ENCODE data around the gene PLXDC2.
"Not testable (repeated sequence)": the region's sequence is repeated elsewhere in the genome, so short reads cannot be mapped to it uniquely, and the experiment has no call there.

Gene PLXDC2

DNA sequence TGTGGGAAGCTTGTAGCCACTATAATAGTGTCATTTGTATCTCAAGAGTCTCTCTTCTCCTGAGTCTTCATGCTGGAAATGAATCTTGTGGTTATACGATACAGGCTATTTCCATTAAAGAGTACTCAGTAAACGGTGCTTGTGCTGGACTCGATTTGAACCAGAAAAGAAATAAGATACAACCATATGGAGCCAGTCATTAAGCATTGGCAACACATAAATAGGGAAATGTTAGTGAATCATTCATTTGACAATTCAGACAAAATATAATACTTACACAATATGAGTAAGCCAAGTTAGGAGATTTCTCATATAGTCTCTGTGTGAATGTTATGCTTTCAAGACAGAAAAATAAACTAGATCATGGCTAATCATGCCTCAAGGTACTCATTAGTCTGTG is 356.8 kb downstream of the PLXDC2 start:
- DNase-seq (ENCODE audit: low read depth in 2 of 2, low spot score in 1 of 2), result no peak

DNA sequence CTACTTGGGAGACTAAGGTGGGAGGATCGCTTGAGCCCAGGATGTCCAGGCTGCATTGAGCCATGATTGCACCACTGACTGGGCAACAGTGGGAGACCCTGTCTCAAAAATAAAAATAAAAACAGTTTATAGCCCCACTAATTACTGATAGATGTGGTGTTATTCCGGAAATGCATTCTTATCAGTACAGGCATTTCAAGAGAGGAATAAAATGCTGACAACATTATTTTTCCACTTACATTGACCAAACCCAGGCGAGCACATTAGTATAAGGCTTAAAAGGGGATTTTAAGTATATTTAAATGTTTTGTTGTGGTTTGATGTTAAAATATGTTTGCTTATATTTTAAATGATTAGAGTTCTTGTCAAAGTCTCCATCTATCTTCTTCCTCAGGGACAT is 359.5 kb downstream of the PLXDC2 start:
- DNase-seq (ENCODE audit: low read depth in 2 of 2, low spot score in 1 of 2), result no peak

DNA sequence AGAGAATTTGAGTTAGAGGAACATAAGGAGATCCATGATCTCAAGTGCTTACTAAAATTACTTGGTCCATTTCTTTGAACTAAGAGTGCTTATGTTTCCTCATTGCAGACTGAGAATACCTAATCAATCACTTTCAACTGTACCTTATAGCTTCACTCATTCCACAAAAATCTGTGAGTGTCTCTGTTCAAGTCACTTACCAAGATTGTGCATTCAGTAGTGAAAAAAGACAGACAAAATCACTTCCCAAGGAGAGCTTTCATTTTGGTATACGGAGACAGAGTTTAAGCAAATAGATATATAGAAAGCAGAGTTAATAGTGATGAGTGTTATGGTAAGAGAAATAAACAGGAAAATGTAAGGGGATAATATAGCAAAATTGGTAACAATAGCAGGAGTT is 364.5 kb downstream of the PLXDC2 start:
- no peak for DNase-seq (ENCODE audit: low read depth in 2 of 2, low spot score in 1 of 2)

DNA sequence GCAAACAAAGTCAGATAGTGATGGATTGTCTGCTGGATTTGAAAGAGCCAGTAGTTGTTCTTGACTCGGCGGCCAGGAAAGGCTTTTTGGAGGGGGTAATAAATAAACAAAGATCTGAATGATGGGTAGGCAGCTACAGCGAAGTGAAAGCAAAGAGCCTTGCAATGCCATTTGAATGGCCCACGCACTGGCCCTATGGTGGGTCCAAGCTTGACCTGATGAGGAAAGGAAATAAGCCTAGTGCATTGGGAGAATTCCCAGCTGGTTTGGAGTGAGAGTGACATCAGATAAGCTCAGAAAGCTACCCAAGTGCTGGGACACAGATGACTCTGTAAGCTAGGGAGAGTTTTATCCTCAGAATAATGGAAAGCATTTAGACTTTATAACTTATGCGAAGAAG is 365.2 kb downstream of the PLXDC2 start:
- DNase-seq (ENCODE audit: low read depth in 2 of 2, low spot score in 1 of 2), result no peak

DNA sequence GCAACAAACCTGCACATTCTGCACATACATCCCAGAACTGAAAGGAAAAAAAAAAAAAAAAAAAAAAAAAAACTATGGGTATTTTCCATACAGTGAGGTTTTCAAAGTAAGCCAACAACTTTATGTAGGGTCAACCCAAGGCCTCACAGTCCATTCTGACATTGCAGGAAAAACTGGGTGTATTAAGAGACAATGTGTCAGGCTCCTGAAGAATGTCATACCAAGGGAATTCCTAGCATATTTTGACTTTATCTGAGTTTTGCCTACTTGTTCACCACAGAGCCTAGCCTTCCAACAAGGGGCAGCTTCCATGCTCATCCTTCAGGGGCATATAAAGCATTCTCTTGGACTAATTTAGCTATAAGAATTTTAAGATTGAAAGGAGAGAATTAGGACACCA is 368.9 kb downstream of the PLXDC2 start:
- no peak for DNase-seq (ENCODE audit: low read depth in 2 of 2, low spot score in 1 of 2)

DNA sequence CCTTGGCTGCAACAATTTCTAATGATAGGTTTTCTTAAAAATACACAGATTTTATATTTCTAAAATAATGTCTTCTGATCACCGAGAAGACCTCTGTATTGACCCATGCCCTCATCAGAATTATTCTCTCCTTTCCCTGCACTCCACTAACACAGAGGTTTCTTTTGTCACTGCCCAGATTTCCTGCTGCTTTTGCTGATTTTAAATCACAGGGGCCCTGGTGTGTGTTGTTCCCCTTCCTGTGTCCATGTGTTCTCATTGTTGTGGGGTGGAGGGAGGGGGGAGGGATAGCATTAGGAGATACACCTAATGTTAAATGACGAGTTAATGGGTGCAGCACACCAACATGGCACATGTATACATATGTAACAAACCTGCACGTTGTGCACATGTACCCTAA is 375.2 kb downstream of the PLXDC2 start:
- DNase-seq (ENCODE audit: low read depth in 2 of 2, low spot score in 1 of 2), result not testable (repeated sequence)

DNA sequence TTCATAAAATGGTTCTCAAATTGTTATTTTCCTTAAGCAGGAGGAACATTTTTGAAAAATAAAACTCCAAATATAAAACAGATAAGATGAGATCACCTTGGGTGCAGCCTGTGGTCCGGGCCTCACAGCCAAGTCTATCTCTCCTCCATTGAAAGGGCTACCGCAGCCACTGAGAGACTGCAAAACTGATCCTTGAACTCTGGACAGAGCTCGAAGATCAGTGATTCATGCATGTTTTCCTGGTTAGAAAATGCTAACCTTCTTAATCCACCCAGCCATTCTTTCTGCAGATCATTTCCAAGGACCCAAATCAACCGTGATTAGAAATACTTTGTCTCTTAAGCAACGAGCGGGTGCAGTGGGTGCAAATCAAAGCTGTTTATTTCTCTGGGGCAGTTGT is 378.8 kb downstream of the PLXDC2 start:
- no peak for DNase-seq (ENCODE audit: low read depth in 2 of 2, low spot score in 1 of 2)

DNA sequence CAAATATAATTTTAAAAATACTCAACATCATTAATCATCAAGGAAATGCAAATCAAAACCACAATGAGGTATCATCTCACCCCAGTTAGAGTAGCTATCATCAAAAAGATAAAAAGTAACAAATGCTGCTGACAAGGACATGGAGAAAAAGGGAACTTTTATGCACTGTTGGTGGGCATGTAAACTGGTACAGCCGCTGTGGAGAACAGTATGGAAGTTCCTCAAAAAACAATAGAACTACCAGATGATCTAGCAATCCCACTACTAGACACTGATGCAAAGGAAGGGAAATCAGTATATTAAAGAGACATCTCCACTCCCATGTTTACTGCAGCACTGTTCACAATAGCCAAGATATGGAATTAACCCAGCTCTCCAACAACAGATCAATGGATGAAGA is 384.5 kb downstream of the PLXDC2 start:
- no peak for DNase-seq (ENCODE audit: low read depth in 2 of 2, low spot score in 1 of 2)

DNA sequence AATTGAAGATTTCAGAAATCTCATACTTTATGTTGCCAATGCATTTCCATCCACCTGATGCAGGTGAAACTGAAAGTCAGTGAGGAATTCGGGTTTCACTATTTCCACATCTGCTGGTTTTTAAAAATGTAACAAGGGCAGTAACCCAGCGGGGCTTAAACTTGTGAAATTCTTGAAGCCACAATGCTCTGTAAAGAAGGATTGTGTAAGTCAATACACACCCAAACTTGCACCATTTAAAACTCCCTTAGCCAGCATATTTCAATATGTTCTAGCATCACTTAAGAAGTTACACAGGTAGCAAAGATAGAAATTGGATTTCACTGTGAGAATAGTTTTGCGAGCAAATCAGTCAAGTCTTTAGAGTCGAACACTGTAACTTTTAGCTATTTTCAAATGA is 386.1 kb downstream of the PLXDC2 start:
- no peak for DNase-seq (ENCODE audit: low read depth in 2 of 2, low spot score in 1 of 2)

DNA sequence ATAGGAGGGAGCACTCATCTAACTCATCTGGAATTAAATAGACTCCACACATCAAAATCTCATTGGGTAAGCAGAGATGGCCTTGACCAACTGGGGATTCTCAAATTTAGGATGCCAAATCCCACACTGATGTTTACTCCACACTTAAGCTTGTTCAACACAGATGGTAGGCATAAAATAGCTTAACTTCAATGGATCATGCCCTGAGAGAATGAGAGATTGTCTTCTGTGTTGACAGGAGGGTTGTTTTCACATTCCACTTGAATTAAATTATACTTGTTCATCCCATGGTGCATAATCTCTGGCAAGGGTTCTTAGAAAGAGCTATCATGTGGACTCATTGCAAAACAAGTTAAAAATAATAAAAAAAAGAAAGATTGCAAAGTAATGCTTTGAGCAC is 391.4 kb downstream of the PLXDC2 start:
- DNase-seq (ENCODE audit: low read depth in 2 of 2, low spot score in 1 of 2), result no peak

DNA sequence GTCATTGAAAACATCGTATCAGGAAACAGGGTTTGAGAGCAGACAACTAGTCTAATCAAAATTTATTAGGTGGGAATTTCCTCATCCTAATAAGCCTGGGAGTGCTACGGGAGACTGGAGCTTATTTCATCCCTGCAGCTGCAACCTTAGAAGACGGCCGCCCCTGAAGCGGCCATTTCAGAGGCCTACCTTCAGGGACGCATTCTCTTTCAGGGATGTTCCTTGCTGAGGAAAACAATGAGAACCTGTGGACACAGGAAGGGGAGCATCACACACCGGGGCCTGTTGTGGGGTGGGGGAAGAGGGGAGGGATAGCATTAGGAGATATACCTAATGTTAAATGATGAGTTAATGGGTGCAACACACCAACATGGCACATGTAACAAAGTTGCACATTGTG is 392.9 kb downstream of the PLXDC2 start:
- DNase-seq (ENCODE audit: low read depth in 2 of 2, low spot score in 1 of 2), result not testable (repeated sequence)

DNA sequence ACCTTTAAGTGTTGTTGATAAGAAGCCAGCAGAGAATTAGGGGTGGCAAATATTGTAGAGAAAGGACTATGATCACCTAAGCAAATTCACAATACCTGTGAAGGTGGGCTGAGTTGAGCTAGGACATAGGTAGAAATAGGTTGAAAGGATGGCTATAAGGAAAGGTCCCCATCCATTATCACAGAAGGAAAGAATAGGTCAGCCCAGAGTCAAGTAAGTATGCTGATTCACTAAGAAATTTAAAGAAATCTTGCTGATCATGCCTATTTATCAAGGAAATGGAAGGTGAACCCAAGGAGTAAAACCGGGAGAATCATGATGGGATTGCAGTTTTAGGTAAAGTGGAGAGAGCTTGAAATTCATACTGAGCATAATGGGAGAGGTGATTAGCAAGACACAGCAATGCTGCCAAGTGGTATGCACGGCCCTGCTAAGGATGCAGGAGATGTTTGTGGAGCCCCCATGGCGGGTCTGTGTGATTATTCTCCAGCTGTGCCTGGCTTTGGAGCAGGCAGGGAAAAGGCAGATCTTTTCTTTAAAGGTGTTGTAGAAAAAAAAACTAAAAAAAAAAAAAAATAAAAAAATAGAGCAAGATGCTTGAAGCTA is 399.4 kb downstream of the PLXDC2 start:
- DNase-seq (ENCODE audit: low read depth in 2 of 2, low spot score in 1 of 2), result no peak

DNA sequence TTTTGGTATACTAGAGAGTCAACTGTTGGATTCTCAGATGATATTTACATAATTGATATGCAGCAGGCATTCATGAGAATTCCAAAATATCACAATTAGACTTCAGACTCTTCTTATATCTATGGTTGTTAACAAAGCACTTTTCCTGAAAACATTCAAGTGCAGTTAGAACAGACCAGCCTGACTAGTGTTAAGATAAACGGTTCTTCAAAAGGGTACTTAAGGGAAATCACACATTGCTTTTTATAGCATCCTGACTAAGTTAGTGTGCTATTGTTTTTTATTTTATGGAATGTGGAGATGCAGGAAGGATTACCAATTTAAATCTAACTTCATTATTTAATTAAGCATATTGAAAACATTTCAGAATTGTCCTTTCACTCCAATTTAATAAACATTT is 405.1 kb downstream of the PLXDC2 start:
- no peak for DNase-seq (ENCODE audit: low read depth in 2 of 2, low spot score in 1 of 2)

DNA sequence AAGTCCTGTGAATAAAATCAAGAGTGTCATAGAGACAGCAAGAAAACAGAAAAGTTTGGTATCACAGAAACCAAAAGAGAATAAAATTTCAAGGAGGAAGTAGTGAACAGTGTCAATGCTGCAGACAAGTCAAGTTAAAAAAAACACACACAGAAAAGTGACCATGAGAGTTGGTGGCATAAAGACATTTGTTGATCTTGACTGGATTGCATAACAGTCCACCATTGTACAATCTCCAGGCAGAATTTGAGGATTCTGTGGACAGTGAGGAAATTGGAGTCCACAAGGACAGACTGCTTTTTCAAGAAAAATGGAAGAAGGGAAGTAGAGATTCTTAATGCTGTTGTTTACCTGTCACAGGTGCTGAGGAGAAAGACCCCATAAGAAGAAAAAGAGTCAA is 412.5 kb downstream of the PLXDC2 start:
- DNase-seq (ENCODE audit: low read depth in 2 of 2, low spot score in 1 of 2), result no peak

DNA sequence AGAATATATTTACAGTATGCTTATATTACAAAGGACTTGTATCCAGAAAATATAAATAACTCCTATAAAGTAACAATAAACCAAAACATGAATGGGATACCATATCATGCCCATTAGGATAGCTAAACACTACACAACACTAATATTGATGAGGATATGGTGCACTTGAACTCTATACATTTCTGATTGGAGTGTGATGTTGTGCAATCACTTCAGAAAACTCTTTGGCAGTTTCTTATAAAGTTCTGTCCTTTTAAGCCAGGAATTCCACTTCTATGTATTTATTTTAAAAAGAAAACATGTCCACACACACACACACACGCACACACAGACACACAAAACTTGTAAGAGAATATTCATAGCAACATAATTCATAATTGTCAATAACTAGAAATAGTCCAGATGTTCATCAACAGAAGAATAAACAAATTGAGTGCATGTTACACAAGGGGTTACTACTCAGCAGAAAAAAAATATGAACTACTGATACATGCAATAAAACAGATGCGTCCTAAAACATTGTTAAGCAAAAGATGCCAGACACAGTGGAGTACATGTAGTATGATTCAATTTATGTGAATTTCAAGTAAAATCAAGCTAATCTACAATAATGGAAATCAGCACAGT is 416.0 kb downstream of the PLXDC2 start:
- DNase-seq (ENCODE audit: low read depth in 2 of 2, low spot score in 1 of 2), result no peak

DNA sequence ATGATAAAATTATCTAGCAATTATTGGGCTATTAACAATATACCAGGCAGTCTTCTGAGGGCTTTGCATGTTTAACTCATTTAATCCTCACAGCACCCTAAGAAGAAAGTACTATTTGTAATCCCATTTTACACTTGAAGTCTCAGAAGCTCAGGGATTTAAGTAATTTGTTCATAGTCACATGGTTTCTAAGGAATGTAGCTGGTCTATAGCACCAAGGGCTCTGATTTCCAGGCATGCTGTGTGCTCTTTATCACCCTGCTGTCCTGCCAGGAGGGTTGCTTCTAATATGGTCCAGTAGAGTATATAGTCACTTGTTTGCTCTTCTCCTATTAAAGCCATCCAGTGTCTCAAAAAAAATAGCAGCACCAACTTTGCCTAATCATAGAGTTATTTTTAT is 417.2 kb downstream of the PLXDC2 start:
- DNase-seq (ENCODE audit: low read depth in 2 of 2, low spot score in 1 of 2), result no peak

DNA sequence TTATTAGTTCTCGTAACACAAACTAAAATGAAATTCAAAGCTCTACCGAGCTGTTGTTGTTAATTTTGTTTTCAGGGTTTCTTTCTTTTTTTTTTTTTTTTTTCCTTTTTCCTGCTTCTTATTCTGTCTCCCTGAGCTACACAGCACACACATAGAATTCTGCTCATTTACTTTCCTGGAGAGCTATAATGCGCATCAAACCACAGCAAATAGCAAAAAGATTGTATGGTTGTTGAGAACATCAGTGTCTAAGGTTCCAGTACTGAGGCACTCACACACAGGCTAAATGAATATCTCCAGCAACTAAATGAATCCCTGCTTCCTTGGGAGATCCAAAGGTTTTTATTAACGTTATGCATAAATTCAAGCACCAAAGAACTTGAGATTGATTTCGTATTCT is 418.3 kb downstream of the PLXDC2 start:
- DNase-seq (ENCODE audit: low read depth in 2 of 2, low spot score in 1 of 2), result no peak

DNA sequence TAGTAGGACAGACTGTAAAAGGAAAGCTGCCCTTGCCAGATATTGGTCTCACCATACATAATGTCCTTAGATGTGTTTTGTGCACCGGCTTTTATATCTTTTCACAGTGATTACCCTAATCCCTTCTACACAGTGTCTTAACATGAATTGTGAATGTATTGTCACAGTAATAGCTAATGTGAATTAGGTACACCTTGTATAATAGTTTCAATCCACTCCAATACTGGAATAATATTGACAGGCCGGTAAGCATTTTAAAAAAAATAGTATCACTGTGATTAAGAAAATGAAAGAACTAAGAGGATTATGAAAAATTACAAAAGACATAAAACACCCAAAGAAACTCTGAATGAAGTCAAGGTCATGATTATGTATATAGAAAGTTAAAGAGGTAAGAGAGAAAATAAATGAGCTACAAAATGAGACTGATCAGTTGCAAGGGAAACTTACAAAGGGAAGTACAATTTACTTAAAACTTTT is 420.9 kb downstream of the PLXDC2 start:
- no peak for DNase-seq (ENCODE audit: low read depth in 2 of 2, low spot score in 1 of 2)

DNA sequence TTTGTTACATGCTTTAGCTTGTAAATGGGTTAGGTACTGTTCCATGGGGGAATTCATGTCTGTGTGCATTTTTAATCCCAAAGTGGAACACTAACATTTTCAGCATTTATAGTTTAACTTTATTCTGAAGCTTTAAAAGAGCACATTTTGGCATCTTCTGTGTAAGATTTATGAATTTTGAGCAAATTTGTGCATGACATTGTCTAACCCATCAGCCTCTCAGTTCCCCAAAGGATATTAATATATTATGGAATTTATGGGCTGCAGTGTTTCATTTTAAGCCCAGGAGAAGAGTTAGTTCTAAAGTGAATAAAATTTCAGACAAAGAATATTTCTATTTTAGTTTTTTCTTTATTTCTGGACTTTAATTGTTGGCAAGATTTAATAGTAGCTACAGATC is 421.4 kb downstream of the PLXDC2 start:
- DNase-seq (ENCODE audit: low read depth in 2 of 2, low spot score in 1 of 2), result no peak

DNA sequence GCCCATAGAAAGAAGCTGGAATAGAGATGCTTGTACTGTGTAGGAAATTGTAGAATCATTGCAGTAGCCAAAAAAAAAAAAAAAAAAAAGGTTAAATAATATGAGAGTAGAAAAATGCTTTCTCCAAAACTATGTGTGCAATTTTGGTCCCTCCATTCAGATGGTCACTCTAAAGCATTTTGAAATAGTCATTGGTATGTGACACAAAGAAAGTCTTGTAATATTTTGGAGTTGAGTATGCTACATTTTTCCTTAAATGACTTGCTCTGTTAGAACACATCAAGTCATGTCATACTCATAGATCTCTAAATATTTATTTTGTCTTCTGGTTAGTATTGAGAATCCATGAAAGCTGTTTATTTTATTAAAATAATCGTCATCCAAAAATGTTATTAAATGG is 424.4 kb downstream of the PLXDC2 start:
- no peak for DNase-seq (ENCODE audit: low read depth in 2 of 2, low spot score in 1 of 2)

DNA sequence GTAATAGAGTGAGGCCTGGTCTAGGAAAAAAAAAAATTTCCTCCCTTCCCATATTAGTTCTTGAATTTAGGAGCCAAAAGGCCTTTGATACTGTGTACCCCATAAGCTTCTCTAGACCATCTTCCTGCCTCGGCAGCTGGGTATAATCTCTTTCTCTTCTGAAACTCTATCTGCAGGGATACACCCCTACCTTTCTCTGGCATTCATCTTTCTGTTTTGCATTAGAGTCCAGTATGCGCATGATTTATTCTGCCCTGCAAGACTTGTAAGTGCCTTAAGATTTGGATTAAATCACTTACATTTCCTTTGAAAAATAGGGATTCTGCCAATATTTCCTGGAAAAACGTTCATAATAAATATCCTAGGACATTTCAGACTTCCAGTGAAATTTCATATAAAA is 431.2 kb downstream of the PLXDC2 start:
- no peak for DNase-seq (ENCODE audit: low read depth in 2 of 2, low spot score in 1 of 2)

DNA sequence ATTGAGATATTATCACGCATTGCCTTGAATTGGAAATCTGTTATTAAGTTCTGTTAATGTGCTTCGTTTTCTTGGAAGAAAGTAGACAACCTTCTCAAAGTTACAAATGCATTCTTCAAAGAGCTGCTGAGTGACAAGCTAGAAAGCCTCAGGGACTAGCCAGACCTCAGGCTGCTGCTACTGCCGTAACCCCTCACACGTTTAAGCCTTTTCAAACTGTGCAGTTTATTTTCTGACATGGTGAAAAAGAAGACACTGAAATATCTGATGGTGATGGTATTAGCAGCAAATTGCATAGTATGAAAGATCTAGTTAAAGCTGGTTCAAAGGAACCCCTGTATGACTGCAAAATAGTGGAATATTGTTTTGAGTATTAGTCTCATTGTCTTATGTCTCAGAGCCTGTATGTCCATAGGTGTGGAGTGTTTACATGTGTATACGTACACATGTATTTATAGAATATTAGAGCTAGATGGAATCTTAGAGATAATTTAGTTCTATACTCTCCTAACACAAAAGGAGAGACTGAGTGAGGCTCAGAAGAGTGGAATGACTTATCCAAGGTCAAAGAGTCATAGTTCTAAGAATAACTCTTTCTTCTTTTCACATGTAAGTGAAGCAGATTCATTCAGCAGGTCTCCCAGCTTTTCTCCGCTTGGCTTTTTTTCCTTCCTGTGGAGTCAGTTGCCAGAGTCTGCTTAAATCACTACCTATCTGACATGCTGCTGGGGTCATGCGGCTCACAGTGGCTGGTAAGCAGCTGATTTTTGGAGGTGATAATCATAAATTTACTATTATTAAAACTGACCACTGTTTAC is 431.9 kb downstream of the PLXDC2 start:
- DNase-seq (ENCODE audit: low read depth in 2 of 2, low spot score in 1 of 2), result no peak

Measured in stimulated activated CD8-positive, alpha-beta memory T cell treated with anti-CD3 and anti-CD28 coated beads, Interleukin-4, amount 100 ng/mL, for 1 hour (primary cell).